Osteocyte (in vitro differentiated cells): ENCODE results near the gene C2orf92. TPM values are rescaled to one million over a fixed set of nuclear protein-coding genes. Genes with fewer than 3 reads are reported as not detected.

Experiments
- DNase-seq: peaks from one replicate; pipeline ENCODE4 v3.0.0; 2021; ENCODE audit warnings: mixed read lengths; ENCODE audit not compliant: unreplicated experiment; ENCODE audit errors: extremely low spot score
- H3K27ac Mint-ChIP-seq: one replicate; pipeline ENCODE4 v1.8.0; 2021; ENCODE audit warnings: mild to moderate bottlenecking, mixed read lengths; ENCODE audit not compliant: unreplicated experiment
- H3K27me3 Mint-ChIP-seq: one replicate; pipeline ENCODE4 v1.8.0; 2021; ENCODE audit warnings: mixed read lengths; ENCODE audit not compliant: unreplicated experiment
- H3K36me3 Mint-ChIP-seq: one replicate; pipeline ENCODE4 v1.8.0; 2021; ENCODE audit warnings: mixed read lengths; ENCODE audit not compliant: unreplicated experiment
- H3K4me1 Mint-ChIP-seq: one replicate; pipeline ENCODE4 v1.8.0; 2021; ENCODE audit warnings: mixed read lengths; ENCODE audit not compliant: unreplicated experiment
- H3K4me3 Mint-ChIP-seq: one replicate; pipeline ENCODE4 v1.8.0; 2021; ENCODE audit warnings: mild to moderate bottlenecking, moderate library complexity, mixed read lengths; ENCODE audit not compliant: unreplicated experiment
- H3K9me3 Mint-ChIP-seq: one replicate; pipeline ENCODE4 v1.8.0; 2021; ENCODE audit warnings: mixed read lengths; ENCODE audit not compliant: unreplicated experiment
- CTCF ChIP-seq: fragments of 200-600 bp; sonication (generic); IDR thresholded peaks from 2 replicates; pipeline ENCODE4 v1.5.0; 2021; ENCODE audit warnings: antibody characterized with exemption, mild to moderate bottlenecking, moderate library complexity
- total RNA-seq: library from RNA; stranded (reverse); gene quantifications from 2 replicates; pipeline ENCODE4 v1.2.1, GENCODE V29; 2021

Gene C2orf92
- total RNA-seq, 1 donor from 2014 or later = 13.7 TPM

- no peaks in the 10 kb centered on the region for H3K27me3 Mint-ChIP-seq
- H3K27ac Mint-ChIP-seq = peak overlapping the region; percentile 93
- TF ChIP-seq CTCF = no peak
- peak; percentile 76 for DNase-seq
- H3K9me3 Mint-ChIP-seq = no peaks in the 10 kb centered on the region
- peaks cover 33% of the 10 kb centered on the region for H3K4me1 Mint-ChIP-seq
- peaks cover 7% of the 10 kb centered on the region for H3K36me3 Mint-ChIP-seq
- H3K4me3 Mint-ChIP-seq = peak overlapping the region; percentile 86
These were observed 7.1 kb upstream of the C2orf92 start for GRCh38 chr2:97662386-97662894.

- H3K4me3 Mint-ChIP-seq = peak overlapping the region; percentile 86
- peak overlapping the region; percentile 93 for H3K27ac Mint-ChIP-seq
- TF ChIP-seq CTCF = no peak
- H3K36me3 Mint-ChIP-seq = peaks cover 3% of the 10 kb centered on the region
- peaks cover 33% of the 10 kb centered on the region for H3K4me1 Mint-ChIP-seq
- peak; percentile 88 for DNase-seq
- no peaks in the 10 kb centered on the region for H3K9me3 Mint-ChIP-seq
- no peaks in the 10 kb centered on the region for H3K27me3 Mint-ChIP-seq
These were observed 6.5 kb upstream of the C2orf92 start for GRCh38 chr2:97662895-97663625.

- H3K27me3 Mint-ChIP-seq = no peaks in the 10 kb centered on the region
- TF ChIP-seq CTCF = no peak
- H3K27ac Mint-ChIP-seq = peak overlapping the region; percentile 93
- peaks cover 33% of the 10 kb centered on the region for H3K4me1 Mint-ChIP-seq
- peak overlapping the region; percentile 86 for H3K4me3 Mint-ChIP-seq
- no peak for DNase-seq
- H3K36me3 Mint-ChIP-seq = no peaks in the 10 kb centered on the region
- H3K9me3 Mint-ChIP-seq = no peaks in the 10 kb centered on the region
These were observed 5.9 kb upstream of the C2orf92 start for GRCh38 chr2:97663626-97663961.

- Mint-ChIP-seq H3K9me3 (no peaks in the 10 kb centered on the region), H3K36me3 (no peaks in the 10 kb centered on the region), H3K27me3 (no peaks in the 10 kb centered on the region), H3K4me3 (peak within 1 kb of the TSS; percentile 86), H3K27ac (peak within 1 kb of the TSS; percentile 98), H3K4me1 (peaks cover 33% of the 10 kb centered on the region)
- peak; percentile 78 for TF ChIP-seq CTCF
- peak; percentile 99 for DNase-seq
These were observed 5.4 kb upstream of the C2orf92 start, which contains the start of gene ACTR1B for GRCh38 chr2:97663962-97664635. ACTR1B (minus strand) TSS chr2:97664044; CDS start chr2:97663890, 154 bp downstream.

GRCh38 chr2:97664636-97664970 is 4.9 kb upstream of the C2orf92 start:
- H3K4me1 Mint-ChIP-seq = peaks cover 33% of the 10 kb centered on the region
- no peak for DNase-seq
- peak overlapping the region; percentile 98 for H3K27ac Mint-ChIP-seq

More at GRCh38 chr2:97664636-97664970, 4.9 kb upstream of the C2orf92 start:
- H3K4me3 Mint-ChIP-seq = peak overlapping the region; percentile 84
- no peaks in the 10 kb centered on the region for H3K27me3 Mint-ChIP-seq
- H3K36me3 Mint-ChIP-seq = no peaks in the 10 kb centered on the region
- no peak for TF ChIP-seq CTCF
- H3K9me3 Mint-ChIP-seq = no peaks in the 10 kb centered on the region
